OCI-LY3 (cell line): ENCODE data around the gene TDRD1.

Source experiments
- EZH2phosphoT487 ChIP-seq: fragments of 200-600 bp; shearing (Covaris generic); IDR thresholded peaks from 2 replicates; pipeline ENCODE4 v1.6.1; 2018; ENCODE audit warnings: antibody characterized with exemption, mixed run types, low read depth
- TF ChIP-seq, protein P1 (sequence below): fragments of 200-600, 300-600 bp; sonication (generic); IDR thresholded peaks from 2 replicates; pipeline ENCODE4 v1.5.1; 2014; ENCODE audit warnings: antibody characterized with exemption, low read length, low read depth

DNA sequence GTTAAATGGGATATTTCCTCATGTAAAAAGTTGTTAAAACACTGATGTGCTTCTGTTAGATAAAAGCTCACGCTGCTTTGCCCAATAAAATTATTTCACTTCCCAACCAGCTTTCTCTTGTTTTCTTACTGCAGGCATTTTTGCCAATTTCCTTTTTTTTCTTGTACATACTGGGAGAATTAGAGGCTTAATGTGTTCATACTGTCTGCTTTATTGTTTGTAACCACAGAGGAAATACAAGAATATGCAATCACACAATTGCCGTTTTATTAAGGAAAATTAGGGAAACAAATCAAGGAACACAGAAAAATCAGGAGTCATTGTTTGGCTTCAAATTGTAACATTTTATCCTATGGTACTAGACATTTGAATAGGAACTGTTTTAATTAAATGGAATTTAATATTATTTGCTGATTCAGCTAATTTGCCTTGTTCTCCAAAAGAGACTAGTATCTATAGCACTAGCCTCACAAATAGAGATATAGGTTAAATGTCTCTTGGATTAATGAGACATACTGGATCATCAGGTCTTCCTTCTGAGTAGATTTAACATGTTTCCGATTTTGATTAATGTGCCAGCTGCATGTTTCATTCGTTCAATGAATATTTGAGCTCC lies 53.5 kb downstream of the TDRD1 start:
- TF ChIP-seq, protein P1, sequence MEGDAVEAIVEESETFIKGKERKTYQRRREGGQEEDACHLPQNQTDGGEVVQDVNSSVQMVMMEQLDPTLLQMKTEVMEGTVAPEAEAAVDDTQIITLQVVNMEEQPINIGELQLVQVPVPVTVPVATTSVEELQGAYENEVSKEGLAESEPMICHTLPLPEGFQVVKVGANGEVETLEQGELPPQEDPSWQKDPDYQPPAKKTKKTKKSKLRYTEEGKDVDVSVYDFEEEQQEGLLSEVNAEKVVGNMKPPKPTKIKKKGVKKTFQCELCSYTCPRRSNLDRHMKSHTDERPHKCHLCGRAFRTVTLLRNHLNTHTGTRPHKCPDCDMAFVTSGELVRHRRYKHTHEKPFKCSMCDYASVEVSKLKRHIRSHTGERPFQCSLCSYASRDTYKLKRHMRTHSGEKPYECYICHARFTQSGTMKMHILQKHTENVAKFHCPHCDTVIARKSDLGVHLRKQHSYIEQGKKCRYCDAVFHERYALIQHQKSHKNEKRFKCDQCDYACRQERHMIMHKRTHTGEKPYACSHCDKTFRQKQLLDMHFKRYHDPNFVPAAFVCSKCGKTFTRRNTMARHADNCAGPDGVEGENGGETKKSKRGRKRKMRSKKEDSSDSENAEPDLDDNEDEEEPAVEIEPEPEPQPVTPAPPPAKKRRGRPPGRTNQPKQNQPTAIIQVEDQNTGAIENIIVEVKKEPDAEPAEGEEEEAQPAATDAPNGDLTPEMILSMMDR = no peak
- no peak for TF ChIP-seq EZH2phosphoT487
